Hematopoietic multipotent progenitor cell treated with erythropoietin and hydrocortisone succinate and interleukin-3 and kit ligand, for 6 days (in vitro differentiated cells): ENCODE results near the gene LAMA4.
A peak's percentile ranks its signal among the peaks of the same experiment; 100 is the strongest.
"Not testable (repeated sequence)": the region's sequence is repeated elsewhere in the genome, so short reads cannot be mapped to it uniquely, and the experiment has no call there.

Experiments
- DNase-seq: peaks from one replicate; pipeline ENCODE4 v3.0.0-alpha.2; 2015

LAMA4 gene

DNA sequence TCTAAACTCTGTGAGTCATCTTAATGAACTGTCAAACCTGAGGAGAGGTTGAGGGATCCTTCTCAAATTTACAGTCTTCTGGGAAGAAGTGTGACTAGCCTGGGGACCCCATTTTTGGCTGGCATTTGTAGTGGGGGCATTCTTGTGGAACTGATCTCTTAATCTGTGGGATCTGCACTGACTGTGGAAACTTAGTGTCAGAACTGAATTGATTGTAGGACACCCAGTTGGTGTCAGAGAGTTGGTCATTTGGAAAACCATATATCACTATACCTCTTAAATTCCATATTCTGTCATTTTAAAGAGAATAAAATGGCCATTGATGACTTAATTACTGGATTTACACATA lies 48.3 kb downstream of the LAMA4 start:
- DNase-seq = no peak

DNA sequence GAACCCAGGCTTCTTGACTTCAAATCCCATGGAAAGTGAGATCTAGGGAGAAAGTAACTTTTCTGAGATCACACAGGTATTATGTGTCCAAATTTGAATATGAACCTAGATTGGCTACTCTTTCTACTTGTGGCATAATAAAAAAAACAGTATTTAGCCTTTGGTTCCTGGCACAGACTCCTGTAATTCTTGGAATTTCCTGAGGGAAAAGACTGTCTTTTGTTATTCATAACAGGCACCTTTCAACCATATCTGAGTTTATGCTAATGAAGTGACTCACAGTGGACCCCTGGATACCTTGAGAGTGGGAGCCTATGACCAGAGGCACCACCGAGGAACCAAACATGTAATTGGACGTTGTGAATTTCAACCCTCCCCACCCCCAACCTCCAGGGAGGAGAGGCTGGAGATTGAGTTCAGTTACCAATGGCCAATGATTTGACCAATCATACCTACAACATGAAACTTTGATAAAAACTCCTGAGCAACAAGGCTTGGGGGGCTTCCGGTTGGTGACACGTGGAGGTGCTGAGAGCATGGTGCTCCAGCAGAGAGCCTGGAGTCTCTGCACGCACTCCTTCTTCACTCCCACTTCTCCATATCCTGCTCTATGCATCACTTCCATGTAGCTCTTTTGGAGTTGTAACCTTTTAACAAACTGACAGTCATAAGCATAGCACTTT lies 48.8 kb downstream of the LAMA4 start:
- no peak for DNase-seq

DNA sequence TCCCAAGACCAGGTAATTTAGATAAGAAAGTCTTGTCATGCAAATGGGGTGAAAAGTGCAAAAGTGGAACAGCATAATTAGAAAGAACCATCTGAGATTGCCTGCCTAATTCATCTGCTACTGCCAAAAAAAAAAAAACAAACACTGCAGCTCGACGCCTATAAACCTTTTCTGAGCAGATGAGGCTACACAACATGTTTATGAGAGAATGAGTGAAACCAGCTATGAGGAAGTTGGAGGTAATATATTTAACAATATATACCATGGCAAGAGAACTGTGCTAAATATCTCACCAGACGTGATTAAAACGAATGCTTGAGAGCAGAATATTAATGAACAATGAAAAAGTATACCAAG lies 50.0 kb downstream of the LAMA4 start:
- no peak for DNase-seq

DNA sequence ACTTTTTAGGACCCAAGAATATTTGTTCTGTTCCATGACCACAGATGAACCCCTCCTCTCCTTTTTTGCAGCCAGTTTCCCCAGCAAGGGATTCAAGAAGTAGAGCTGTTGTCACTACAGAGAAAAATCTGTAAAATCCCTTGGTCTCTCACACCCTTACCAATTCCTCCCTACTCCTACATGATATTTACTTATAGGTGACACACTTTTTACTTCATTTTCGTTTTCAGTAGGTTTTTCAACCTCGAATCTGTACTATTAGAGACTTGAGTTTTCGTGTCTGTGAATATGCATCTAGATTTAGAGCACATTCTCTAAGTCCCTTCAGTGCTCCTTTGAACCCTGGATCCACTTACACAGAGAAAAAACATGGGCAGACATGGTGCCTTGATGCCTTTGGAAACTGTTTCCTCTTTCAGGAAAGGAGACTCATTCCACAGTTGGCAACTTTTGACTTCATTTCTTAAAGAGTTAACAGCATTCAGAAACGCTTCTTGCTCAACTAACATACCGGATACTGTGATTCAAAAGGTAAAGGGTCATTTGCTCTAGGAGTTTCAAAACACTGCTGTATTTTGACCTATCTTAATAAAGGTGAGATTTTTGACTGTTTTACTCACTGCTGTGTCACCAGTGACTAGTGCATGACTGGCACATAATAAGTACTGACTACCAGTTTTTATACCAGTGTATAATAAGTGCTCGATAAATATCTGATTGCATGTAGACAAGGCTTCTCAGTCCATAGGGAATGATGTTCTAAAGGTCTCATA lies 50.6 kb downstream of the LAMA4 start:
- DNase-seq = no peak

DNA sequence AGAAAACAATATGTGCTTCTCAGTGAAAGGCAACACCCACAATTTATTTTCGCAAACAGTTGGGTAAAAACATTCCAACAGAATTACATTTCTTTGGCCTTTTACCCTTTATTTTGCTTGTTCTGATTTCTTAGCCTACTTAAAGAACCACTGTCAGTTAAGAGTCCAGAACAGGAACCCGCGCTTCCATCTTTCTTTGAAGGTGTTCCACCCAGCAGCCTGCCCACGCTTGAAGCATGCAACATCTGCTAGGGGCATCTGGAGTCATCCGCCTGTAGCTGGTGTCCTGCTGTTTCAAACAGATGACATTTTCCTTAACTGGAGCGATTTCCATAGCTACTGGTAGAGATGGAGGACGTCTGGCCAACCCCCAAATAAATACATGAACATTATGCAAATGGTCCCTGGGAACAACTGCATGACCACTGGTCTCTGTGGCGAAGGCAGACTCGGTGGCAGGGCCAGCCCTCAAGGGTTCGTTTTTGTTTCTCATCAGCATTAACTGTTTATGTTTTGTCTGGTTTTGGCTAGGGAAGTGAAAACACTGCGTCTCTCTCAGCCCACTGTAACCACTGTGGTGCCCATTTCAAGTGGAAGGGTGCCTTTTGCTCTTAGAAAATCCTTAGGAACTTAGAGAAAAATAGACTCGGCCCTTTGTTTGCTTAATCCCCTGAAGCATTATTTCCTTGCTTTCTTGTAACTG lies 51.6 kb downstream of the LAMA4 start:
- no peak for DNase-seq

DNA sequence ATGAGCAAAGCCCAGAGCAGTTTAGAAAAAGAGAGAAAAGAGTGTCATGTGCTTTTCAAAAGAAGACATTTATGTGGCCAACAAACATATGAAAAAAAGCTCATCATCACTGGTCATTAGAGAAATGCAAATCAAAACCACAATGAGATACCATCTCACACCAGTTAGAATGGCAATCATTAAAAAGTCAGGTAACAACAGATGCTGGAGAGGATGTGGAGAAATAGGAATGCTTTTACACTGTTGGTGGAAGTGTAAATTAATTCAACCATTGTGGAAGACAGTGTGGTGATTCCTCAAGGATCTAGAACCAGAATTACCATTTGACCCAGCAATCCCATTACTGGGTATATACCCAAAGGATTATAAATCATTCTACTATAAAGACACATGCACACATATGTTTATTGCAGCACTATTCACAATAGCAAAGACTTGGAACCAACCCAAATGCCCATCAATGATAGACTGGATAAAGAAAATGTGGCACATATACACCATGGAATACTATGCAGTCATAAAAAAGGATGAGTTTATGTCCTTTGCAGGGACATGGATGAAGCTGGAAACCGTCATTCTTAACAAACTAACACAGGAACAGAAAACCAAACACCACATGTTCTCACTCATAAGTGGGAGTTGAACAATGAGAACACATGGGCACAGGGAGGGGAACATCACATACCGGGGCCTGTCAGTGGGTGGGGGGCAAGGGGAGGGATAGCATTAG lies 54.0 kb downstream of the LAMA4 start:
- not testable (repeated sequence) for DNase-seq

DNA sequence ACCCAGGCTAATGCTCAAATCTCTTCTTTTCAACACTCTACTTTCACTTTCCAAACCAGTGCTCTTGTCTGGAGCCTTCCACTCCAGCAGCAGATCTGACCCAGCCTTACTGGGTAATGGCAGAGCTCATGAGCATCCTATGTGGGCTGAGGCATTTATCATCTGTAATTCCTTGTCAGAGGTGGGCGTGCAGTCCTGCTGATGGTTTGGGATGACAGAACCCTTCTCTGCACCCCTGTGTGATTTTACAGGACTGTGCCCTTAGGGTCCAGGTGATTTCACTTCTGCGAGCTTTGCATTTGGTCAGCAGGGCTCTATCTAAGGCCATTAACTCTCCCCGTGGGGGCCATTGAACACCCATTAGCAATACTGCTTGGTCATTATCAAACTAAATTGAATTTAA lies 55.4 kb downstream of the LAMA4 start:
- no peak for DNase-seq

DNA sequence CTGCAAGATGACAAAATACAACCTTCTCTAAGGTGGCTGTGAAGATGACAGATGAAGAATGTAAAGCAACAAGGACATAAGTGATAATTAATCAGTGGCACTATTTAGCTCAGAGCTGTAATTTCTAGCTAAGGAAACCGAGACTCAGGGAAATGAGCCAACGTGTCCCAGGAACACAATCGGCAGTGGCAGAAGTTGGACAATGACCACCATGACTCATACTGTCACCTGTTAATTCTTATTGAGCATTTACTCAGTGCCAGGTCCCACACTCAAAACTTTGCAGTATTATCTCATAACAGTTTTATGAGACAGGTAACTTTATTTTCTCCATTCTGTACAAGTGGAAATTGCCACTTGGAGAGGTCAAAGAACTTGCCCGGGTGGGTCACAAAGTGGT lies 55.8 kb downstream of the LAMA4 start:
- DNase-seq = no peak

DNA sequence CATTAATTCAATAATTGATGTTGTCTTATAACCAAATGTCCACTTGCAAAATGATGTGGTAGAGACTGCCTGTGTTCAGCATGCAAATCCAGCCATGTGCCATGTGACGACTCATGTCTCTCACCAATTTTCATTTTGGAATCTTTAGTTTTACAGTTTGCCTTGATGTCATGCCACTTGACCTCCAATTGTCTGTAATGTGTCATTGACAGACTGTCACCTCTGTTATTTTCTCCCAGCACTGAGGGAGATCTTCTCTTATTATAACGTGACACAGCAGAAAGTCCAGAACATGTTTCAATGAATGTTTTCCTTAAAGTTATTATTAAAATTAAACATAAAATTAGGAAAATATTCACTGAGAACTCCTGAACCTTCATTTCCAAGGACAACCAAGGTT lies 56.7 kb downstream of the LAMA4 start:
- no peak for DNase-seq

DNA sequence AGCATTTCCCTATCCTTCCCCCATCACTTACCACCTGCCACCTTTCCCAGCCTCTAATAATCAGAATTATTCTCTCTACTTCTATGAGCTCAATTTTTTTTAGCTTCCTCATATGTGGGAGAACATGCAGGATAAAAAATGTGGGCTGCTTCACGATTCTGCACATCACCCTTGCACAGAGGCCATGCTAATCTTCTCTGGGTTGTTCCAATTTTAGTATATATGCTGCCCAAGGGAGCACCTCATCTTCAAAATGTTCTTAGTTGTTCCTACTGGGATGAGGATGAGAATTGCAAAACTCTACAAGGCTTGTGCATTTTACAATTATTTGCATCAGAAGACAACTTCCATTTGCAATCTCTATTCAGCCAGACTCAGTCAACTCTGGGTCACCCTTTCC lies 58.1 kb downstream of the LAMA4 start:
- no peak for DNase-seq

DNA sequence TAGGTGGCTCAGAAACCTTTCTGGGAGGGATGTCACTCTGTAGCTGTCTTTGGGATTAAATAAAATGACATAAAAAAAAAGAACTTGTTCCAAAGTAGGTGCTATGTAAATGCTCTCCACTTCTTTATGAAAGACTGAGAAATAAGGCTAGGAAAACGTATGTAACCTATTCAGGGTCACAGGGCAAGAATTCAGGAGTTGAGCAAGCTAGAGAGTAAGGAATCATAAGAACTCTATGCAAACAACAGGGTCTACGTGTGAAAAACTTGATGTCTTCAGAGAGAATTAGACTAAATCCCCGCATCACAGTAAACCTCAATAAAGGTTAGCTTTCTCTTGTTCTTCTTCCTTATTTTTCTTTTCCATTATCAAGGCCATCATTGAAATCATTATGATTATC lies 59.2 kb downstream of the LAMA4 start:
- DNase-seq = no peak

DNA sequence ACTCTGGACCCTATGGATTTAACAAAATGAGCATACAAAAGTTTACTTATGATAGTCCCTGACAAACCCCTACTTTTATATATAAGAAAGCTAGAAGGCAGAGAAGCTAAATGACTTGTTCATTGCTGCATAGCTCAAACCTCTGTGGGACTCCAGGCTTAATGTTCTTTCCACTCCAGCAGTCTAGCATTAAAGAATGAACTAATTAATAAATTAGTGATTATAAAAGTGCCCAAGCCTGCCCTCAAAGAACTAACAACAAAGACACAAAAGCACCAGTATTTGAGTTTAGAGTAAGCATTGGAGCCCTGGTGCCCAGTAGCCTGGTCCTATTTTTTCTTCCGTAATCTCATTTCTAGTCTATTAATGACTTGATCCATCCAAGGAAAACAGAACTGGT lies 59.9 kb downstream of the LAMA4 start:
- DNase-seq = no peak

DNA sequence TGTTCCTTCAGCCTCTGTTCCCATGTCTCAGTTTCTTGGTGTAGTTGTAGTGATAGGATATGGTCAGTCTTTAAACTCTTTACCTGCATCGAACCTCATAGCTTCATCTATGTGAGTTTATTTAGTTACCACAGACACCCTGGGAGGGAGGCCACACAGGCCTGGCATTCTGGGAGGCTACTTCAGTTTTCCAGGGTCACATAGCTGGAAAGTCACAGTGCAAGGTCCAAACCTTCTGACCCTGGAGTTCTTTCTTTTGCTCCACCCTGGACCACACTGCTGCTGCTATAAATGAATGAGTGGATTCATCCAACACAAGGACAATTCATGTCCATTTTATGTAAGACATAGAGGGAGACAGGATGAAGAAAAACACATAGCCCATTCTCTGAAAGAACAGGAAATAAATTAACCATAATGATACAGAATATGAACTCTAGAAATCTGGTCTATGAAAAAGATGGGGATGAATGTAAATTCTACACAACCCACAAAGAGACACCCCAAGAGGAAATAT lies 60.8 kb downstream of the LAMA4 start:
- no peak for DNase-seq

DNA sequence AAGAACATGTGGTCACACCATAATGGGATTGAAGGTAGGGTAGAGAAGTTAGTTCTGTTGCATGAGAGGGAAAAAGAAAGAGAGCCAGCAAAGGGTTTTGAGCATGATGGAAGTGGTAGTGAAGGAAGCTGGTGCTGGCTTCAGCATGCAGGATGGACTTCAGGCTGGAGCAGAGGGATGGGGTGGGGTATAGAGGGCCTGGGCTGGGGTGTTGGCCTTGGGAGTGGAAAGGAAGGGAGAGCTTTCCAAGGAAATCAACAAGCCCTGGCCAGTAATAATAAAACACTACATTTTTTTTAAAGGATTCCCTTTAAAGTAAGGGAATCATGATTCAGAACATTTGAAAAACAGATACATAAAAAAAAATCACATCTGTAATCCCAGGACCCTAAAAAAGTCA lies 61.2 kb downstream of the LAMA4 start:
- DNase-seq = no peak

DNA sequence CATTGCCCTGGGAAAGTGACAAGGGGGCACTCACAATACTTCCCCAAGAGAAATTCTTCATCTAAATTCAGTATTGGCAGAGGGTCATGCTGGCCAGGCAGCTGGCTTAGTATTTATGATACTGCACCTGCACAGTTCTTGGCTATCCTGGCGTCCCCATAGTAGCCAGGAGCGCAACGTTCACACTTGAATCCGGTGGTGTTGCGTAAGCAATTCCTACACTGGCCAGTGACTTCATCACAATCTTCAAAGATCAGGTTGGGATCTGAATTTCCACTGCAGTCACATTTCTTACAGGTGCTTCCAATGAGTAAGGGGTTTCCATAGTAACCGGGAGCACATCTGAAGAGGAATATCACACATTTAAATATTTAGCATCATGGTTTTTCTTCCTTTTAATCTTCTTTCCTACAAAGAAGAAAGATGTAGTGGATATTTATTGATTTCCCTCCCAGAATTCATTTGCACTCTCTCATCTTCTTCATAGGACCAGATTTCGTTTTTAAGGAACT lies 62.8 kb downstream of the LAMA4 start:
- DNase-seq = no peak

DNA sequence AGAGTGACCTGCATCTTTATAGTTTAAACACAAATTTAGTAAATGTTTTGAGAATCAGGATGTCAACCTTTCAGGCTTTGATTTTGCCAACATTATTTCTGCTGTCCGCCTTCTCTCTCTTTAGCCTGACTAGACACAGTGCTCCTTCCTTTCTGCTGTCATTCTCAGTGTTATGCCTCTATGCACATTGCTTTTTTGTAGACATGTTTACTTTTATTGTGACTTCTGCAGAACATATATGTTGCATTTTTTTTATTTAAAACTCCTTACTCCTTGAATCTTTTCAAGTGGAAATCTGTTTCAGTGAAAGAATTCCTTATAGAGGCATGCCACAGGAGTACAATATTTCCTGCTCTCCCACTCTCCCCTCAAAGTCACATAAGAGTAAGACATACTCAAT lies 64.2 kb downstream of the LAMA4 start:
- DNase-seq = no peak

DNA sequence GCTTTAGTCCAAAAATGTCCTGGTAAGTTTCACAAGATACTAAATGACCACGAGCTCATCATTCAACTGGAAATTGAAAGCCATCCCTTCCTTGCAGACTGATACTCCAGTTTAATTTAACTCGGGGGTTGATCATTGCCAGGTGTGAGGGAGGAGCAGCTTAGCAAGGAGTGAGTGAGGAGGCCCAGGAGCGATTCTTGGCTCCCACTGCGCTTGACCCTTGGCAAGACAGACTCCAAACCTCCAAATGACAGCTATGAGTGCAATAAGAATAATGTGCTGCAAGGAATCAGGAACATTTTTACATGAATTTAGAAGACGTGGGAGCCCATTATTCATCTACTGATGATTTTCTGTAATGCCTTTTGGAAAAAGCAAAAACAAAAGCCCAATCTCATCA lies 64.9 kb downstream of the LAMA4 start:
- no peak for DNase-seq

DNA sequence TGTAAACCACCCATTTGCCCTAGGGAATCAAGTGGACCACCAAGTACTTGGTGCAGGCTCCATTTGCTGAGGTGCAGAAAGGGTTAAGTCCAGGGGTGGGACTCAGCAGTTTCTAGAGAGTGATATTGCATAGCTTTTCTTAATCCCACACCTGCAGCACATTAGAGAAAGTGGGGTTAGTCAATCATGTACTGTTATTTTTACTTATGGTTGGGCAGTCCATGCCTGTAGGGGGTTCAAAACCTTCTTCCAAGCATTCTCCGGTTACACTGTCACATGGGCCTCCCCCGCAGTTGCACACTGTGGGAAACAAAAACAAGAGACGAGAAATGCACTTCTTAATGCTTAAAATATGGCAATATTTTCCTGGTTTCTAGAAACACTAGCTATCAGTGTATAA lies 65.5 kb downstream of the LAMA4 start:
- DNase-seq = no peak

DNA sequence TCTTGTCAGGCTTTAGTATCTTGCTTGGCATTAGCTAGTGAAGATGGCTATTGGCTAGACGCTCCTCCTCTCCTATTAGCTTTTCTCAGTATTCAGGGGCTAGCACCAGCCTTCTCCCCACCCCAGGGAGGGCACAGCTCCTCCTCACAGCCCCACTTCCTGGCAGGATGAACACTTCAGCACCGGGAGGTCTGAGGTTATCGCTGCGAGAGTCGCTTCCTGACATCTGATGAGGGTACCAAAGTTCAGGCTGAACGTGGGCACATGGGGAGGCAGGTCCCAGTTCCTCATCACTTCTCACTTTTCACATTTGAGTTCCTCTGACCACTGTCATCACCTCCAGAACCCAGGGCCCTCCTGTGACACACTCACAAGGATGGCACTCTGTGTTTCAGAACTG lies 66.6 kb downstream of the LAMA4 start:
- DNase-seq = no peak

DNA sequence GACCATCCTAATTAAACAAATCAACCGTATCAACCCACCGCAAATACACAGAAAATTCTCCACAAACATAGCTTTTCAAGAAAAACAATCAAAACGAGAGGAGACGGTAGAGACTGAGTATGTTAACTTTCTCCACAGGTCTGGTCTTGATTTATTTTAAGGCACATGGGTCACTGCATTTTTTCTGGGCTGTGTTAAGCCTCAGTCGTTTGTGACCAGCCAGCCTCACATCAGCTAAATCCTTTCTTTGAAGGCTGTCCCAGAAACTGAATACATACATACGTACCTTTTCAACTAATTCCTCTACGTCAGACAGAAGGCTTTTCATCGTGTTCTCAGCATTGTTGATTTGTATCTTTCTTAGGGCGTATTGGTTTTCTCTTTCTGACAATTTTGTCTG lies 69.4 kb downstream of the LAMA4 start:
- DNase-seq = no peak

DNA sequence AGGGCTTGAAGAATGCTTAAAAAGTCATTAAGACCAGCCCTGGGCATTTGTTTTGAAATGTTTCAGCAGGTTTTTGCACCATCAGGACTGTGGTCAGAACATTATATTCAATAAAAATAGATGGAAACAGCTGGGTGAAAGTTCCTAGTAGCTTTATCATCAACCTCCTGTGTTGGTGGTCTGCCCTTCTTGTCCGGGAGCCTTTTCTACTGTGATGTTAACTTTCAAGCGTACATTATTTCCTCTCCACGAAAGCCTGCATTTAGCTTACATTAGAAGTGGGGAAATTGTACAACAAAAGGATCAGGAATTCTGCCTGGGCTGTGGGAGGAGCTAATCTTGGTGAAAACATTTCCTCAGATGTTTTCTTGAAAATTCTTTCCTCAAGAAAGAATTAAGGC lies 71.1 kb downstream of the LAMA4 start:
- no peak for DNase-seq

DNA sequence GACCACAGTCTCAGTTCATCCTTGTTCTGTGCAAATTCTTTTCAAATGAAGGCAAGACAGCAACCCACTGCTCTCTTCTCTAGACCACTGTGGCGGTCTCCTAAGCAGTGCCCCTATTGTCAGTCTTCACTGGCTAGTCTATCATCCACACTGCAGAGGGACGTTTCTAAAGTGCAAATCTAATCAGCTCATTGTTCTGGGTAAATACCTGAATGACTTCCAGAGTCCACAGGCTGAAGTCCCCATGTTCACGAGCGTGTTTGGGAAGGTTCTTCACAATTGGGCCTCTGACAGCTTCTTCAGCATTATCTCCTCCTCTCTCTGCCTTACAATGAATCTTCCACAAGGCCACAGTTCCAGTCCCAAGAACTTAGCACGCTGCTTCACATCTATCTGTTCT lies 73.2 kb downstream of the LAMA4 start:
- no peak for DNase-seq

DNA sequence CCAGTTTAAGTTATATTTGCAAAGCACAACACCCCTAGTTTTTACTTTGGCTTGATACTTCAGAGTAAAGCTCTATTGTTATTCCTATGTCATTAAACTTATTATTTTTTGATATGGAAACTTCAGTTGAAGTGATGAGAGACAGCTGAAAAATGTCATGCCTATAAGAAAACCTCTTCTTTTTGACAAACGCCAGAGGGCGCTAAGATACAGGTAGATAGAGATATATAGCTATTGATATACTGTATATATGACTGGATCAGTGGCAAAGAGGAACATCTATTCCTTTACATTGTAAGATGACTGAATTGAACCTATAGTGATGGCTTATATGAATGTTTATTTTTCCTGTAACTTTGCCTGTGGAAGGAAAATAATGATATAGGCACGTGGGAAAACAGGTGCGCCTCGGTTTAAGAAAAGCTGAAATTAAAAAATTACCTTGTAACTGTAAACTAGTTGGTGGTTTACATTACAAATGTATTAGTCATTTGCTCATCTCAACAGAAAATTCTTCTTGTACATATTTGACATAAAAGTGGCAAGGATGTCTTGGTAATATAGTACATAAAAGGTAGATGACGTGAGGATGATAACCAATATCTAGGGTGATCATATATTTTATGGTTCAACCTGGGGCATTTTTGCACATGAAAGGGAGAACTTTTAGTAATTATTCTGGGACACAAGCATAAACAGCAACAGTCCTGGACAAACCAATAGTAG lies 74.1 kb downstream of the LAMA4 start:
- DNase-seq = peak; percentile 95
